OCI-LY1 (cell line): ENCODE data around the gene TMEM203.
A peak's percentile ranks its signal among the peaks of the same experiment; 100 is the strongest.

Experiments
- H2AFZ ChIP-seq: fragments of 200-600 bp; sonication (generic), shearing (Covaris generic); 2 replicates; pipeline ENCODE4 v1.6.0; 2014; ENCODE audit warnings: antibody characterized with exemption, mild to moderate bottlenecking, low read length
- H3F3A ChIP-seq: fragments of 200-600 bp; sonication (generic), shearing (Covaris generic); 2 replicates; pipeline ENCODE4 v1.6.0; 2014; ENCODE audit warnings: mild to moderate bottlenecking, antibody characterized with exemption, low read length, moderate library complexity; ENCODE audit not compliant: insufficient read depth
- H3K27ac ChIP-seq: fragments of 200-600 bp; sonication (generic); 2 replicates; pipeline ENCODE4 v1.5.1; 2014; ENCODE audit warnings: low read length, mixed run types, mild to moderate bottlenecking, low read depth; ENCODE audit not compliant: poor library complexity, severe bottlenecking
- H3K27me3 ChIP-seq: fragments of 200-600 bp; sonication (generic); 2 replicates; pipeline ENCODE4 v1.6.0; 2014; ENCODE audit warnings: antibody characterized with exemption, mild to moderate bottlenecking, low read length, moderate library complexity; ENCODE audit not compliant: insufficient read depth
- H3K36me3 ChIP-seq: fragments of 200-600 bp; sonication (generic); 2 replicates; pipeline ENCODE4 v1.6.1; 2014; ENCODE audit warnings: mild to moderate bottlenecking, antibody characterized with exemption, low read length, moderate library complexity, mixed read lengths; ENCODE audit not compliant: insufficient read depth
- H3K4me1 ChIP-seq: fragments of 200-600 bp; sonication (generic); 2 replicates; pipeline ENCODE4 v1.5.1; 2014; ENCODE audit warnings: mild to moderate bottlenecking, low read length, moderate library complexity; ENCODE audit not compliant: insufficient read depth, severe bottlenecking
- H3K4me2 ChIP-seq: fragments of 200-600 bp; sonication (generic), shearing (Covaris generic); 2 replicates; pipeline ENCODE4 v1.6.1; 2014; ENCODE audit warnings: low read length
- H3K4me3 ChIP-seq: fragments of 200-600 bp; sonication (generic); 2 replicates; pipeline ENCODE4 v1.5.1; 2014; ENCODE audit warnings: low read length, low read depth, mild to moderate bottlenecking, mixed read lengths; ENCODE audit not compliant: poor library complexity, severe bottlenecking
- H3K79me2 ChIP-seq: fragments of 200-600 bp; shearing (Covaris generic); 2 replicates; pipeline ENCODE4 v1.6.1; 2016; ENCODE audit warnings: mixed run types, low read length, mixed read lengths; ENCODE audit not compliant: insufficient read depth
- H3K9ac ChIP-seq: fragments of 200-600 bp; sonication (generic), shearing (Covaris generic); 2 replicates; pipeline ENCODE4 v1.6.1; 2014; ENCODE audit warnings: mild to moderate bottlenecking, low read length, mixed read lengths
- H3K9me2 ChIP-seq: fragments of 200-600 bp; sonication (generic), shearing (Covaris generic); 2 replicates; pipeline ENCODE4 v1.6.1; 2014; ENCODE audit warnings: low read depth, mild to moderate bottlenecking, low read length, mixed read lengths
- H3K9me3 ChIP-seq: fragments of 200-600 bp; shearing (Covaris generic); 2 replicates; pipeline ENCODE4 v1.6.1; 2014; ENCODE audit warnings: low read length, mixed read lengths
- H4K20me1 ChIP-seq: fragments of 200-600 bp; sonication (generic), shearing (Covaris generic); 2 replicates; pipeline ENCODE4 v1.6.0; 2016; ENCODE audit warnings: mild to moderate bottlenecking, low read length; ENCODE audit not compliant: insufficient read depth
- CTCF ChIP-seq: fragments of 200-600 bp; sonication (generic), shearing (Covaris generic); IDR thresholded peaks from 2 replicates; pipeline ENCODE4 v1.5.1; 2017; ENCODE audit warnings: mild to moderate bottlenecking, antibody characterized with exemption, low read length, moderate library complexity, mixed read lengths
- EZH2 ChIP-seq: fragments of 200-600 bp; sonication (generic), shearing (Covaris generic); IDR thresholded peaks from 2 replicates; pipeline ENCODE4 v1.8.0; 2017; ENCODE audit warnings: borderline replicate concordance, mixed run types, mild to moderate bottlenecking, antibody characterized with exemption, low read length, moderate library complexity, mixed read lengths

The TMEM203 gene

GRCh38 chr9:137253717-137254623 lies 48.5 kb upstream of the TMEM203 start:
- Histone ChIP-seq H3K4me2 (peak overlapping the region; percentile 85), H3K27ac (no peak overlapping the region), H3K9me3 (no peaks in the 10 kb centered on the region), H3K9me2 (no peaks in the 10 kb centered on the region), H3K4me1 (peaks cover 46% of the 10 kb centered on the region), H3K9ac (peak overlapping the region; percentile 86), H3K27me3 (no peaks in the 10 kb centered on the region; the same call in 1 of the 2 replicates), H3K4me3 (peak overlapping the region; percentile 72), H4K20me1 (no peaks in the 10 kb centered on the region), H3K36me3 (peaks cover 6% of the 10 kb centered on the region), H3K79me2 (no peaks in the 10 kb centered on the region), H3F3A (no peaks in the 10 kb centered on the region), H2AFZ (no peak overlapping the region)
- TF ChIP-seq CTCF: no peak
- no peak for TF ChIP-seq EZH2

- H3K4me1 ChIP-seq: peaks cover 46% of the 10 kb centered on the region
- H3K27ac ChIP-seq: no peak overlapping the region
- no peaks in the 10 kb centered on the region; the same call in 1 of the 2 replicates for H3K27me3 ChIP-seq
- H3K79me2 ChIP-seq: no peaks in the 10 kb centered on the region
- no peak overlapping the region; the same call in 1 of the 2 replicates for H3K9ac ChIP-seq
- H4K20me1 ChIP-seq: no peaks in the 10 kb centered on the region
- no peak overlapping the region for H2AFZ ChIP-seq
- H3F3A ChIP-seq: no peaks in the 10 kb centered on the region
- H3K9me2 ChIP-seq: no peaks in the 10 kb centered on the region
- H3K4me3 ChIP-seq: no peak overlapping the region
- peak overlapping the region; percentile 85; the same call in 1 of the 2 replicates for H3K4me2 ChIP-seq
- no peaks in the 10 kb centered on the region for H3K9me3 ChIP-seq
- H3K36me3 ChIP-seq: no peaks in the 10 kb centered on the region
- TF ChIP-seq CTCF (no peak), EZH2 (no peak)
Observed at GRCh38 chr9:137252555-137253506, 47.4 kb upstream of the TMEM203 start.

GRCh38 chr9:137251490-137252268 lies 46.2 kb upstream of the TMEM203 start:
- Histone ChIP-seq H3K27ac (no peak overlapping the region), H3K4me2 (no peak overlapping the region), H3K4me1 (peaks cover 40% of the 10 kb centered on the region), H3K9ac (no peak overlapping the region), H4K20me1 (no peaks in the 10 kb centered on the region), H3K9me3 (no peaks in the 10 kb centered on the region), H3K36me3 (no peaks in the 10 kb centered on the region), H3K9me2 (no peaks in the 10 kb centered on the region), H3K79me2 (no peaks in the 10 kb centered on the region), H2AFZ (no peak overlapping the region), H3F3A (no peaks in the 10 kb centered on the region), H3K4me3 (no peak overlapping the region), H3K27me3 (no peaks in the 10 kb centered on the region; the same call in 1 of the 2 replicates)
- TF ChIP-seq EZH2 (no peak), CTCF (no peak)
